Panc1 (cell line): ENCODE measurements around the gene CHST12. TPM values are rescaled to one million over a fixed set of nuclear protein-coding genes. Genes with fewer than 3 reads are reported as not detected.

Experiments used
- ATAC-seq: fragments of 200-7000 bp; cut with Tn5 transposase; 2 replicates; pipeline ENCODE4 v1.9.1; 2020; ENCODE audit warnings: mild to moderate bottlenecking, moderate library complexity
- BruUV-seq: library from RNA; stranded (reverse); fragments of 400-500 nt; replicated peaks from 2 replicates; lab custom pipeline; 2021; lab: Mats Ljungman, UMichigan
- CTCF ChIA-PET: fragments of 300-600 bp; sonication (Branson Sonifier 250); formaldehyde crosslinking; loops from one replicate; lab custom pipeline; 2022; ENCODE audit warnings: antibody characterized with exemption; lab: Charles Lee
- POLR2A ChIA-PET: fragments of 300-600 bp; sonication (Branson Sonifier 250); formaldehyde crosslinking; loops from one replicate; lab custom pipeline; 2022; ENCODE audit warnings: antibody characterized with exemption; lab: Charles Lee
- DNase-seq: peaks from one replicate; pipeline ENCODE4 v3.0.0-alpha.2; 2010; ENCODE audit warnings: low read depth, low spot score
- H3K27ac ChIP-seq: 2 replicates; pipeline ENCODE4 v1.5.1; 2011; ENCODE audit warnings: mild to moderate bottlenecking, low read length, inconsistent platforms
- H3K27me3 ChIP-seq: fragments of 200-500 bp; sonication (Bioruptor generic); 2 replicates; pipeline ENCODE4 v1.6.0; 2014; ENCODE audit warnings: low read length, inconsistent platforms; ENCODE audit not compliant: control insufficient read depth, insufficient read depth
- H3K36me3 ChIP-seq: fragments of 200-500 bp; sonication (Bioruptor generic); 2 replicates; pipeline ENCODE4 v1.5.1; 2014; ENCODE audit warnings: inconsistent platforms, mild to moderate bottlenecking, low read length, moderate library complexity; ENCODE audit not compliant: control insufficient read depth, insufficient read depth
- H3K4me1 ChIP-seq: 2 replicates; pipeline ENCODE4 v1.5.1; 2011; ENCODE audit warnings: inconsistent platforms, mild to moderate bottlenecking, low read length, moderate library complexity; ENCODE audit not compliant: control insufficient read depth, insufficient read depth
- H3K4me3 ChIP-seq, 2 experiments: 2 replicates each; pipeline ENCODE4 v1.5.1; 2011 to 2012; ENCODE audit warnings: low read depth in 2 of 2, low read length in 2 of 2, mild to moderate bottlenecking in 2 of 2, inconsistent platforms in 1 of 2, moderate library complexity in 1 of 2
- H3K9me3 ChIP-seq: fragments of 200-500 bp; sonication (Bioruptor generic); 2 replicates; pipeline ENCODE4 v1.5.1; 2014; ENCODE audit warnings: low read depth, mild to moderate bottlenecking, inconsistent platforms, low read length, moderate library complexity; ENCODE audit not compliant: control insufficient read depth, insufficient read depth
- CTCF ChIP-seq: fragments of 450-650 bp; IDR thresholded peaks from 2 replicates; pipeline ENCODE4 v1.5.1; 2017; ENCODE audit warnings: mild to moderate bottlenecking
- POLR2AphosphoS5 ChIP-seq: IDR thresholded peaks from 2 replicates; pipeline ENCODE4 v1.6.1; 2012; ENCODE audit warnings: mild to moderate bottlenecking, low read depth, low read length, moderate library complexity
- REST ChIP-seq, 2 experiments: IDR thresholded peaks; 2 replicates each; pipeline ENCODE4 v1.6.1; 2011 to 2012; ENCODE audit warnings: low read depth in 2 of 2, control low read depth in 1 of 2, low read length in 1 of 2, mild to moderate bottlenecking in 1 of 2, moderate library complexity in 1 of 2; ENCODE audit not compliant: insufficient read depth in 1 of 2
- SIN3A ChIP-seq: IDR thresholded peaks from 2 replicates; pipeline ENCODE4 v1.6.1; 2012; ENCODE audit warnings: low read depth, mild to moderate bottlenecking, low read length, moderate library complexity, borderline replicate concordance; ENCODE audit not compliant: insufficient read depth
- TCF7L2 ChIP-seq: IDR thresholded peaks from 2 replicates; pipeline ENCODE4 v1.6.1; 2011; ENCODE audit warnings: mild to moderate bottlenecking, low read depth, low read length, inconsistent platforms
- in situ Hi-C: cut with HindIII; loops from 2 replicates; pipeline ENCODE4 v1.10.0; 2016; ENCODE audit warnings: low sequenced_read_pairs, low pct_unique_long_range_greater_than_20kb
- intact Hi-C: fragments of 100-400 bp; cut with micrococcal nuclease; formaldehyde crosslinking; loops from one replicate; pipeline ENCODE4 v1.10.0; 2022; ENCODE audit not compliant: unreplicated experiment
- total RNA-seq: library from RNA; stranded (reverse); gene quantifications from one replicate; pipeline ENCODE4 v1.2.1, GENCODE V29; 2021; ENCODE audit not compliant: unreplicated experiment

The CHST12 gene
- total RNA-seq, 1 experiment from 2014 or later = 48.3 TPM

- ChIA-PET POLR2A (no interaction called here), CTCF (interaction anchor here (0.6 kb wide), 1 partner anchor 8 kb away, joined by 6 read pairs; no protein-coding TSS in a partner anchor)
- Histone ChIP-seq H3K36me3 (no peaks in the 10 kb centered on the region), H3K27ac (no peak overlapping the region), H3K4me1 (no peaks in the 10 kb centered on the region), H3K27me3 (no peaks in the 10 kb centered on the region), H3K4me3 (no peak overlapping the region), H3K9me3 (no peaks in the 10 kb centered on the region; the same call in 1 of the 2 replicates)
- intact Hi-C loops (no loop called here), in situ Hi-C loops (no loop called here)
- DNase-seq (no peak), ATAC-seq (no peak)
- TF ChIP-seq CTCF (no peak), POLR2AphosphoS5 (no peak), TCF7L2 (no peak), SIN3A (no peak), REST (IDR thresholded peaks at IDR 0.05; ENCODE audit: insufficient read depth in 1 of 2, low read depth in 2 of 2, low read length in 1 of 2) (no peak)
- BruUV-seq = no TSS peak
Observed at GRCh38 chr7:2425749-2426148, 22.3 kb downstream of the CHST12 start.

DNA sequence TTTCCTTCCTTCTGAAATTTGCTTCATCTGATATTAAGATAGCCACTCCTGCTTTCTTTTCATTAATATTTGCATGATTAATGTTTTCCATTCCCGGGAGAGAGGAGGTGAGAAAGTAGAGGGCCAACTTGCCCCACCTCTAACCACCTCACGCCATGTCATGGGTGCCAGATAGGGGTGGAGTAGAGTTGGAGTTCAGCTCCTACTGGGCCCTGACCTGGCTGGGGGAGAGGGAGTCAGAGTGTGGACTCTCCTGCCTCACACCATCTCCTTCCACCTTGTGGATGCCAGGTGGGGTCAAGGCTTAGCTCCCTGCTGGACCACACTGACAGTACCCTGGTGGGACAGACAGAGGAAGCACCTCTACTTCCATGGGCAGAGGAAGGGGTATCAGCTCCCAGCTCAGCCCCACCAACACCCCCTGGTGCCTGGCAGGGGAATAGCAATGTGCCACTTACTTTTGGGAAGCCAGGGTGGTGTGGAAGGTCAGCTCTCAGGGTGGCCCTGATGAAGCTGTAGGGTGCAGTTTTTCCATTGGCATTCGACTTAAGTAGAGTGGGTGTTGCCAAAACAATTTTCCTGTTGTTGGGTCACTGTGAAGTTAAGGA is 28.0 kb downstream of the CHST12 start:
- in situ Hi-C loops = no loop called here
- ChIA-PET CTCF (interaction anchor here (0.5 to 1.4 kb wide), 3 partner anchors 19 to 43 kb away, joined by 4 read pairs; no protein-coding TSS in a partner anchor), POLR2A (no interaction called here)
- Histone ChIP-seq H3K36me3 (no peaks in the 10 kb centered on the region; the same call in 1 of the 2 replicates), H3K4me3 (no peak overlapping the region), H3K9me3 (peaks cover 4% of the 10 kb centered on the region; the same call in 1 of the 2 replicates), H3K27me3 (no peaks in the 10 kb centered on the region), H3K27ac (no peak overlapping the region), H3K4me1 (no peaks in the 10 kb centered on the region)
- ATAC-seq = no peak; the same call in 1 of the 2 replicates
- no peak for TF ChIP-seq REST (IDR thresholded peaks at IDR 0.05; ENCODE audit: insufficient read depth in 1 of 2, low read depth in 2 of 2, low read length in 1 of 2)
- TF ChIP-seq CTCF = no peak
- no peak for TF ChIP-seq SIN3A
- no peak for TF ChIP-seq POLR2AphosphoS5
- BruUV-seq = no TSS peak
- intact Hi-C loops = no loop called here
- DNase-seq = no peak
